OCI-LY3 (cell line): Measurements from ENCODE around the gene TNS1.

Experiments used
- CTCF ChIP-seq: fragments of 200-600, 300-600 bp; sonication (generic); IDR thresholded peaks from 2 replicates; pipeline ENCODE4 v1.5.1; 2014; ENCODE audit warnings: antibody characterized with exemption, low read length, low read depth
- EZH2phosphoT487 ChIP-seq: fragments of 200-600 bp; shearing (Covaris generic); IDR thresholded peaks from 2 replicates; pipeline ENCODE4 v1.6.1; 2018; ENCODE audit warnings: antibody characterized with exemption, mixed run types, low read depth

GRCh38 chr2:217802266-217802665, 200.5 kb downstream of the TNS1 start:
- TF ChIP-seq CTCF: no peak
- no peak for TF ChIP-seq EZH2phosphoT487
